Fibroblast of lung (primary cell): Measurements from ENCODE around the gene SYT3. TPM values are rescaled to one million over a fixed set of nuclear protein-coding genes. Genes with fewer than 3 reads are reported as not detected.

ENCODE experiments used
- DNase-seq, 2 donors: peaks; one replicate each; pipeline versions ENCODE4 v3.0.0 to v3.0.0-alpha.2; 2010; ENCODE audit warnings: low read depth in 2 of 2
- H2AFZ ChIP-seq: 2 replicates; pipeline ENCODE4 v1.5.1; 2012; ENCODE audit warnings: low read length, control low read depth, inconsistent platforms
- H3K27ac ChIP-seq: 2 replicates; pipeline ENCODE4 v1.5.1; 2011; ENCODE audit warnings: low read length, control low read depth; ENCODE audit not compliant: insufficient read depth
- H3K27me3 ChIP-seq: 2 replicates; pipeline ENCODE4 v1.5.1; 2011; ENCODE audit warnings: mild to moderate bottlenecking, low read length; ENCODE audit not compliant: control insufficient read depth, insufficient read depth
- H3K36me3 ChIP-seq: 2 replicates; pipeline ENCODE4 v1.5.1; 2011; ENCODE audit warnings: low read length; ENCODE audit not compliant: control insufficient read depth, insufficient read depth
- H3K4me1 ChIP-seq: 2 replicates; pipeline ENCODE4 v1.5.1; 2011; ENCODE audit warnings: low read length; ENCODE audit not compliant: control insufficient read depth, insufficient read depth; ENCODE audit errors: extremely low read depth
- H3K4me2 ChIP-seq: 2 replicates; pipeline ENCODE4 v1.5.1; 2011; ENCODE audit warnings: low read length, control low read depth; ENCODE audit not compliant: insufficient read depth; ENCODE audit errors: extremely low read depth
- H3K4me3 ChIP-seq, 4 experiments: fragments of 200-600 bp in 1 of 4; sonication (generic) in 1 of 4; replicated peaks in 1 of 4; 2 replicates each; pipeline ENCODE4 v1.5.1; 2011 to 2016; ENCODE audit warnings: low read length in 4 of 4, low read depth in 3 of 4, mild to moderate bottlenecking in 3 of 4, control low read depth in 2 of 4, inconsistent platforms in 1 of 4, mixed read lengths in 1 of 4; ENCODE audit not compliant: insufficient read depth in 1 of 4; ENCODE audit errors: control extremely low read depth in 1 of 4
- H3K79me2 ChIP-seq: 2 replicates; pipeline ENCODE4 v1.5.1; 2012; ENCODE audit warnings: mild to moderate bottlenecking, low read length, inconsistent platforms; ENCODE audit not compliant: control insufficient read depth, insufficient read depth
- H3K9ac ChIP-seq: 2 replicates; pipeline ENCODE4 v1.5.1; 2011; ENCODE audit warnings: mild to moderate bottlenecking, low read length, control low read depth; ENCODE audit not compliant: insufficient read depth
- H3K9me3 ChIP-seq: 2 replicates; pipeline ENCODE4 v1.5.1; 2012; ENCODE audit warnings: low read depth, low read length; ENCODE audit not compliant: control insufficient read depth, insufficient read depth
- H4K20me1 ChIP-seq: 2 replicates; pipeline ENCODE4 v1.5.1; 2011; ENCODE audit warnings: low read length; ENCODE audit not compliant: control insufficient read depth, insufficient read depth; ENCODE audit errors: extremely low read depth
- CTCF ChIP-seq, 2 donors: IDR thresholded peaks in 1 of 2; conservative IDR thresholded peaks in 1 of 2; 1 replicate in 1 of 2; 2 replicates in 1 of 2; pipeline ENCODE4 v1.5.1; 2011 to 2012; ENCODE audit warnings: low read length in 2 of 2, control low read depth in 1 of 2, inconsistent platforms in 1 of 2, low read depth in 1 of 2, mild to moderate bottlenecking in 1 of 2
- EZH2 ChIP-seq: IDR thresholded peaks from 2 replicates; pipeline ENCODE4 v1.5.1; 2012; ENCODE audit warnings: low read length, control low read depth, mild to moderate bottlenecking; ENCODE audit errors: missing control alignments
- polyA plus RNA-seq, 2 donors: library from polyadenylated mRNA; depleted of rRNA in 1 of 2; stranded (reverse) in 1 of 2; unstranded in 1 of 2; fragments of >200 nt; gene quantifications; 2 replicates each; pipeline ENCODE4 v1.2.1, GENCODE V29; 2011 to 2012; ENCODE audit warnings: missing spikeins in 1 of 2
- total RNA-seq: library from RNA; depleted of rRNA; stranded (reverse); fragments of >200 nt; gene quantifications from 2 replicates; pipeline ENCODE4 v1.2.1, GENCODE V29; 2014

SYT3 gene
- total and polyA plus RNA-seq, 2 donors (not counting 1 experiment from before 2014, with no cell fraction given): not detected

GRCh38 chr19:50669302-50670101, 29.8 kb upstream of the SYT3 start:
- no peak overlapping the region for H3K4me2 ChIP-seq
- TF ChIP-seq EZH2: peak; percentile 83
- TF ChIP-seq CTCF (conservative IDR thresholded peaks at IDR 0.05 in 1 of 2, IDR thresholded peaks at IDR 0.05 in 1 of 2; ENCODE audit: low read depth in 1 of 2, low read length in 2 of 2): peak; percentile 78 to 86
- no peak overlapping the region for H2AFZ ChIP-seq
- H3K9ac ChIP-seq: no peak overlapping the region
- H3K9me3 ChIP-seq: no peaks in the 10 kb centered on the region
- no peaks in the 10 kb centered on the region for H4K20me1 ChIP-seq
- peak; percentile 1 to 25 for DNase-seq
- no peaks in the 10 kb centered on the region for H3K4me1 ChIP-seq
- H3K27ac ChIP-seq: no peak overlapping the region
- no peaks in the 10 kb centered on the region for H3K79me2 ChIP-seq
- peaks cover 18% of the 10 kb centered on the region for H3K27me3 ChIP-seq
- no peaks in the 10 kb centered on the region for H3K36me3 ChIP-seq
- no peak overlapping the region for H3K4me3 ChIP-seq

- H3K4me2 ChIP-seq: no peak overlapping the region
- no peak overlapping the region for H3K4me3 ChIP-seq
- TF ChIP-seq EZH2 (no peak), CTCF (conservative IDR thresholded peaks at IDR 0.05 in 1 of 2, IDR thresholded peaks at IDR 0.05 in 1 of 2; ENCODE audit: low read depth in 1 of 2, low read length in 2 of 2) (no peak)
- H3K79me2 ChIP-seq: no peaks in the 10 kb centered on the region
- H3K9ac ChIP-seq: no peak overlapping the region
- H4K20me1 ChIP-seq: no peaks in the 10 kb centered on the region
- no peak for DNase-seq
- H3K4me1 ChIP-seq: no peaks in the 10 kb centered on the region
- no peak overlapping the region for H2AFZ ChIP-seq
- H3K27me3 ChIP-seq: peaks cover 18% of the 10 kb centered on the region
- no peaks in the 10 kb centered on the region for H3K9me3 ChIP-seq
- H3K36me3 ChIP-seq: no peaks in the 10 kb centered on the region
- H3K27ac ChIP-seq: no peak overlapping the region
Observed at GRCh38 chr19:50668879-50669278, 29.2 kb upstream of the SYT3 start.

GRCh38 chr19:50668416-50668815, 28.7 kb upstream of the SYT3 start:
- H3K9me3 ChIP-seq: no peaks in the 10 kb centered on the region
- no peaks in the 10 kb centered on the region for H4K20me1 ChIP-seq
- peaks cover 18% of the 10 kb centered on the region for H3K27me3 ChIP-seq
- no peak for DNase-seq
- TF ChIP-seq EZH2: no peak
- TF ChIP-seq CTCF (conservative IDR thresholded peaks at IDR 0.05 in 1 of 2, IDR thresholded peaks at IDR 0.05 in 1 of 2; ENCODE audit: low read depth in 1 of 2, low read length in 2 of 2): no peak
- no peak overlapping the region for H3K9ac ChIP-seq
- H3K27ac ChIP-seq: no peak overlapping the region
- H3K79me2 ChIP-seq: no peaks in the 10 kb centered on the region
- no peaks in the 10 kb centered on the region for H3K4me1 ChIP-seq
- H2AFZ ChIP-seq: no peak overlapping the region
- no peaks in the 10 kb centered on the region for H3K36me3 ChIP-seq
- no peak overlapping the region for H3K4me3 ChIP-seq
- no peak overlapping the region for H3K4me2 ChIP-seq
